Measurements from ENCODE around the gene NTSR1. TPM values are rescaled to one million over a fixed set of nuclear protein-coding genes. Genes with fewer than 3 reads are reported as not detected.

NTSR1 gene
- polyA plus RNA-seq, 1 donor from 2014 or later, result 0.05 TPM

DNA sequence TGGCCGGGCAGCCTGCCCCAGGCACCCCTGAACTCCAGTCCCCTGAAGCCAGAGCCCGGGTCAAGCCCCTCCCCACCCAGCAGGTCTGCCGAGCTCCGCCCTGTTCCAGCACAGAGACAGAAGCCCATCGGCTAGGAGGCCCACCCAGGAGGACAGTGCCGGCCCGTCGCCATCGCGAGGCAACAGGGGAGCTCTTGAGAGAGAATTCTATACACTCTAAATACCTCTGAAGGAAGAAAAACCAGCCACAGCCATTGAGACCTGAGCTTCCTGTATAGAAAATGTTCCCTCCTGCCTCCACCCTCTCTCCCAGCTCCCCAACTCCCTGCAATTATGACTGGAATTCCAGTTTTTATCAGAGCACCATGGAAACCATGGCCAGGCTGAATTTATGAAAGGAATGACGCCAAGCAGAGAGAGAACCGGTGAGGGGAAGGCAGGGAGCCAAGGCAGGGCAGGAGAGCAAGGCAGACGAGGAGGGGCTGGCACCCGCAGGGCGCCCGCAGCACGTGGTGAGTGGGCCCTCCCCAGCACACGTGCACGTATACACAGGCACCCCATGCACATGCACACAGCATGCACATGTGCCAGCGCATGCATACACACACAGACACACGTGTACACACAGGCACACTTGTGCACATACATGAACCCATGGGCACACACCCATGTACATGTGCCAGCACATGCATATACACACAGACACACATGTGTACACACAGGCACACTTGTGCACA, 60.1 kb downstream of the NTSR1 start:
- Histone ChIP-seq H4K20me1 (ENCODE audit: insufficient read depth) (no peaks in the 10 kb centered on the region), H3K9ac (ENCODE audit: low read length) (peak overlapping the region; percentile 43), H3F3A (ENCODE audit: insufficient read depth, low read length, poor library complexity, severe bottlenecking) (no peaks in the 10 kb centered on the region), H3K4me3 (ENCODE audit: low read length) (peak overlapping the region; percentile 34), H3K27ac (ENCODE audit: low read length) (peak overlapping the region; percentile 53), H3K79me2 (replicated peaks; ENCODE audit: insufficient read depth, low read length) (no peaks in the 10 kb centered on the region), H3K36me3 (ENCODE audit: insufficient read depth, low read length) (no peaks in the 10 kb centered on the region), H2AFZ (ENCODE audit: low read depth, low read length) (no peak overlapping the region), H3K4me2 (ENCODE audit: low read length) (no peak overlapping the region), H3K27me3 (ENCODE audit: insufficient read depth, low read depth, low read length) (no peaks in the 10 kb centered on the region), H3K9me2 (ENCODE audit: insufficient read depth, low read length) (no peaks in the 10 kb centered on the region), H3K9me3 (ENCODE audit: low read length) (no peaks in the 10 kb centered on the region)
- TF ChIP-seq POLR2AphosphoS5 (IDR thresholded peaks at IDR 0.05) (no peak), RAD21 (conservative IDR thresholded peaks at IDR 0.05) (no peak), MXI1 (conservative IDR thresholded peaks at IDR 0.05; ENCODE audit: poor library complexity, severe bottlenecking) (peak; percentile 55), TAF1 (IDR thresholded peaks at IDR 0.05; ENCODE audit: low read depth) (no peak), EP300 (conservative IDR thresholded peaks at IDR 0.05; ENCODE audit: poor library complexity, severe bottlenecking) (no peak), REST (IDR thresholded peaks at IDR 0.05; ENCODE audit: borderline replicate concordance) (peak; percentile 99), CTCF (IDR thresholded peaks at IDR 0.05; ENCODE audit: poor library complexity, severe bottlenecking) (no peak)

- Histone ChIP-seq H3K4me2 (ENCODE audit: low read length) (no peak overlapping the region), H3K27ac (ENCODE audit: low read length) (peak overlapping the region; percentile 53)
Observed at GRCh38 chr20:62769346-62770071, 60.9 kb downstream of the NTSR1 start.

More at GRCh38 chr20:62769346-62770071, 60.9 kb downstream of the NTSR1 start:
- H2AFZ ChIP-seq (ENCODE audit: low read depth, low read length), result no peak overlapping the region
- no peaks in the 10 kb centered on the region for H3K9me2 ChIP-seq (ENCODE audit: insufficient read depth, low read length)
- H3K9ac ChIP-seq (ENCODE audit: low read length), result peak overlapping the region; percentile 43
- H3K27me3 ChIP-seq (ENCODE audit: insufficient read depth, low read depth, low read length), result no peaks in the 10 kb centered on the region
- H4K20me1 ChIP-seq (ENCODE audit: insufficient read depth), result no peaks in the 10 kb centered on the region
- no peaks in the 10 kb centered on the region for H3K79me2 ChIP-seq (replicated peaks; ENCODE audit: insufficient read depth, low read length)
- H3K9me3 ChIP-seq (ENCODE audit: low read length), result no peaks in the 10 kb centered on the region
- H3K36me3 ChIP-seq (ENCODE audit: insufficient read depth, low read length), result no peaks in the 10 kb centered on the region
- H3K4me3 ChIP-seq (ENCODE audit: low read length), result peak overlapping the region; percentile 34
- H3F3A ChIP-seq (ENCODE audit: insufficient read depth, low read length, poor library complexity, severe bottlenecking), result no peaks in the 10 kb centered on the region
- no peak for TF ChIP-seq REST (IDR thresholded peaks at IDR 0.05; ENCODE audit: borderline replicate concordance)
- TF ChIP-seq RAD21 (conservative IDR thresholded peaks at IDR 0.05), result no peak
- no peak for TF ChIP-seq POLR2AphosphoS5 (IDR thresholded peaks at IDR 0.05)
- TF ChIP-seq EZH2 (IDR thresholded peaks at IDR 0.05; ENCODE audit: borderline replicate concordance, insufficient read depth, low read length, poor library complexity, severe bottlenecking), result no peak
- no peak for TF ChIP-seq MXI1 (conservative IDR thresholded peaks at IDR 0.05; ENCODE audit: poor library complexity, severe bottlenecking)
- TF ChIP-seq CTCF (IDR thresholded peaks at IDR 0.05; ENCODE audit: poor library complexity, severe bottlenecking), result no peak
- no peak for TF ChIP-seq TAF1 (IDR thresholded peaks at IDR 0.05; ENCODE audit: low read depth)
- TF ChIP-seq SMC3 (conservative IDR thresholded peaks at IDR 0.05; ENCODE audit: poor library complexity), result no peak
- TF ChIP-seq EP300 (conservative IDR thresholded peaks at IDR 0.05; ENCODE audit: poor library complexity, severe bottlenecking), result no peak

Data from neural cell (in vitro differentiated cells).